Stimulated activated naive B cell treated with anti-CD40 and anti-IgM and Interleukin-4, amounts not matched to agents 10 μg/mL and 1 μg/mL and 100 μg/mL, for 72 hours (primary cell): Measurements from ENCODE around the gene DMTF1.
"Not testable (repeated sequence)": the region's sequence is repeated elsewhere in the genome, so short reads cannot be mapped to it uniquely, and the experiment has no call there.

Source experiments
- ATAC-seq, 2 donors: fragments of 150-1000 bp; cut with Tn5 transposase; replicated peaks; 2 replicates each; pipeline ENCODE4 v1.10.0; 2021; ENCODE audit warnings: moderate library complexity in 1 of 2
- DNase-seq: peaks from one replicate; pipeline ENCODE4 v3.0.0; 2021
- H3K27ac Mint-ChIP-seq: one replicate; pipeline ENCODE4 v1.8.0; 2022; ENCODE audit warnings: mild to moderate bottlenecking, mixed read lengths
- H3K27me3 Mint-ChIP-seq, 2 donors: one replicate each; pipeline ENCODE4 v1.8.0; 2022; ENCODE audit warnings: mixed read lengths in 2 of 2
- H3K36me3 Mint-ChIP-seq, 2 donors: one replicate each; pipeline ENCODE4 v1.8.0; 2022; ENCODE audit warnings: mixed read lengths in 2 of 2, mild to moderate bottlenecking in 1 of 2
- H3K4me1 Mint-ChIP-seq, 2 donors: one replicate each; pipeline ENCODE4 v1.8.0; 2022; ENCODE audit warnings: mixed read lengths in 2 of 2, mild to moderate bottlenecking in 1 of 2
- H3K4me3 Mint-ChIP-seq, 2 donors: one replicate each; pipeline ENCODE4 v1.8.0; 2022; ENCODE audit warnings: mild to moderate bottlenecking in 2 of 2, mixed read lengths in 2 of 2, moderate library complexity in 1 of 2
- H3K9me3 Mint-ChIP-seq, 2 donors: one replicate each; pipeline ENCODE4 v1.8.0; 2022; ENCODE audit warnings: mixed read lengths in 2 of 2, mild to moderate bottlenecking in 1 of 2

The DMTF1 gene

GRCh38 chr7:87199241-87199640 is 47.0 kb downstream of the DMTF1 start:
- Mint-ChIP-seq H3K4me1 (peaks cover 36 to 66% of the 10 kb centered on the region in 2 donors), H3K9me3 (peaks cover 5 to 12% of the 10 kb centered on the region in 2 donors), H3K27ac (peak overlapping the region; percentile 78), H3K36me3 (peaks cover 50 to 64% of the 10 kb centered on the region in 2 donors), H3K27me3 (no peaks in the 10 kb centered on the region), H3K4me3 (no peak overlapping the region)
- no peak for ATAC-seq
- no peak for DNase-seq

GRCh38 chr7:87199700-87200450 is 47.6 kb downstream of the DMTF1 start:
- DNase-seq (no peak), ATAC-seq (no peak)
- Mint-ChIP-seq H3K27me3 (no peaks in the 10 kb centered on the region), H3K9me3 (peaks cover 5 to 12% of the 10 kb centered on the region in 2 donors), H3K4me1 (peaks cover 36 to 70% of the 10 kb centered on the region in 2 donors), H3K27ac (peak overlapping the region; percentile 52), H3K36me3 (peaks cover 56 to 70% of the 10 kb centered on the region in 2 donors), H3K4me3 (peak overlapping the region in 1 of 2 donors; percentile 6)

- peaks cover 32 to 67% of the 10 kb centered on the region in 2 donors for H3K4me1 Mint-ChIP-seq
- peaks cover 16 to 23% of the 10 kb centered on the region in 2 donors for H3K9me3 Mint-ChIP-seq
- no peak overlapping the region for H3K4me3 Mint-ChIP-seq
- peak overlapping the region; percentile 63 for H3K27ac Mint-ChIP-seq
- peaks cover 68 to 79% of the 10 kb centered on the region in 2 donors for H3K36me3 Mint-ChIP-seq
- no peaks in the 10 kb centered on the region for H3K27me3 Mint-ChIP-seq
- DNase-seq, result no peak
- ATAC-seq, result no peak
Measured at GRCh38 chr7:87202208-87202607, 50.0 kb downstream of the DMTF1 start.

- Mint-ChIP-seq H3K36me3 (peaks cover 70 to 81% of the 10 kb centered on the region in 2 donors), H3K4me1 (peaks cover 33 to 69% of the 10 kb centered on the region in 2 donors), H3K27ac (peak overlapping the region; percentile 73), H3K4me3 (no peak overlapping the region), H3K9me3 (peaks cover 16 to 23% of the 10 kb centered on the region in 2 donors), H3K27me3 (no peaks in the 10 kb centered on the region)
- DNase-seq (no peak), ATAC-seq (peak; percentile 32 to 50)
Measured at GRCh38 chr7:87202705-87203104, 50.5 kb downstream of the DMTF1 start.

- peaks cover 42 to 75% of the 10 kb centered on the region in 2 donors for H3K4me1 Mint-ChIP-seq
- peak overlapping the region in 1 of 2 donors; percentile 44 for H3K4me3 Mint-ChIP-seq
- peaks cover 75 to 88% of the 10 kb centered on the region in 2 donors for H3K36me3 Mint-ChIP-seq
Measured at GRCh38 chr7:87203929-87204328, 51.7 kb downstream of the DMTF1 start.

GRCh38 chr7:87204933-87205332 is 52.7 kb downstream of the DMTF1 start:
- DNase-seq (no peak), ATAC-seq (no peak)
- Mint-ChIP-seq H3K27me3 (no peaks in the 10 kb centered on the region), H3K9me3 (peaks cover 23 to 26% of the 10 kb centered on the region in 2 donors), H3K27ac (no peak overlapping the region), H3K4me3 (no peak overlapping the region), H3K36me3 (peaks cover 72 to 90% of the 10 kb centered on the region in 2 donors), H3K4me1 (peaks cover 42 to 75% of the 10 kb centered on the region in 2 donors)

More at GRCh38 chr7:87203929-87204328, 51.7 kb downstream of the DMTF1 start:
- peaks cover 18 to 22% of the 10 kb centered on the region in 2 donors for H3K9me3 Mint-ChIP-seq
- not testable (repeated sequence) for ATAC-seq, H3K27me3 Mint-ChIP-seq, DNase-seq
- H3K27ac Mint-ChIP-seq, result peak overlapping the region; percentile 85

GRCh38 chr7:87205701-87206100 is 53.4 kb downstream of the DMTF1 start:
- peaks cover 68 to 86% of the 10 kb centered on the region in 2 donors for H3K36me3 Mint-ChIP-seq
- peak overlapping the region; percentile 85 for H3K27ac Mint-ChIP-seq
- H3K27me3 Mint-ChIP-seq, ATAC-seq, DNase-seq: not testable (repeated sequence)
- H3K4me1 Mint-ChIP-seq, result peaks cover 42 to 75% of the 10 kb centered on the region in 2 donors
- peak overlapping the region in 1 of 2 donors; percentile 8 for H3K4me3 Mint-ChIP-seq
- H3K9me3 Mint-ChIP-seq, result peaks cover 23 to 26% of the 10 kb centered on the region in 2 donors

- Mint-ChIP-seq H3K4me1 (peaks cover 44 to 78% of the 10 kb centered on the region in 2 donors), H3K36me3 (peaks cover 68 to 88% of the 10 kb centered on the region in 2 donors), H3K27me3 (no peaks in the 10 kb centered on the region), H3K27ac (peak overlapping the region; percentile 85), H3K9me3 (peaks cover 23 to 26% of the 10 kb centered on the region in 2 donors), H3K4me3 (no peak overlapping the region)
- no peak for ATAC-seq
- DNase-seq, result no peak
Measured at GRCh38 chr7:87206361-87206760, 54.1 kb downstream of the DMTF1 start.

GRCh38 chr7:87209295-87209924 is 57.2 kb downstream of the DMTF1 start:
- DNase-seq, result no peak
- ATAC-seq, result no peak
- Mint-ChIP-seq H3K4me1 (peaks cover 59 to 82% of the 10 kb centered on the region in 2 donors), H3K9me3 (peaks cover 18% of the 10 kb centered on the region in 2 donors), H3K27me3 (no peaks in the 10 kb centered on the region), H3K36me3 (peaks cover 60 to 85% of the 10 kb centered on the region in 2 donors), H3K4me3 (peak overlapping the region; percentile 29 to 52), H3K27ac (peak overlapping the region; percentile 92)

- ATAC-seq (no peak), DNase-seq (no peak)
- H3K27me3 Mint-ChIP-seq, result no peaks in the 10 kb centered on the region
- H3K9me3 Mint-ChIP-seq, result peaks cover 15 to 16% of the 10 kb centered on the region in 2 donors
- peaks cover 52 to 76% of the 10 kb centered on the region in 2 donors for H3K36me3 Mint-ChIP-seq
- peak overlapping the region; percentile 20 for H3K27ac Mint-ChIP-seq
- H3K4me1 Mint-ChIP-seq, result peaks cover 59 to 81% of the 10 kb centered on the region in 2 donors
- no peak overlapping the region for H3K4me3 Mint-ChIP-seq
Measured at GRCh38 chr7:87210506-87210905, 58.3 kb downstream of the DMTF1 start.

GRCh38 chr7:87212498-87212897 is 60.2 kb downstream of the DMTF1 start:
- DNase-seq, result no peak
- H3K9me3 Mint-ChIP-seq, result peaks cover 7% of the 10 kb centered on the region in 2 donors
- peaks cover 38 to 59% of the 10 kb centered on the region in 2 donors for H3K36me3 Mint-ChIP-seq
- no peak for ATAC-seq
- H3K27me3 Mint-ChIP-seq, result no peaks in the 10 kb centered on the region
- H3K4me3 Mint-ChIP-seq, result peak overlapping the region; percentile 66 to 75
- peaks cover 62 to 81% of the 10 kb centered on the region in 2 donors for H3K4me1 Mint-ChIP-seq
- H3K27ac Mint-ChIP-seq, result peak overlapping the region; percentile 89

- ATAC-seq (no peak), DNase-seq (no peak)
- Mint-ChIP-seq H3K4me3 (peak overlapping the region; percentile 66 to 75), H3K4me1 (peaks cover 55 to 76% of the 10 kb centered on the region in 2 donors), H3K27me3 (no peaks in the 10 kb centered on the region), H3K9me3 (peaks cover 7% of the 10 kb centered on the region in 2 donors), H3K27ac (peak overlapping the region; percentile 89), H3K36me3 (peaks cover 35 to 57% of the 10 kb centered on the region in 2 donors)
Measured at GRCh38 chr7:87213252-87213651, 61.0 kb downstream of the DMTF1 start.

GRCh38 chr7:87213811-87214210 is 61.6 kb downstream of the DMTF1 start:
- H3K27me3 Mint-ChIP-seq, result no peaks in the 10 kb centered on the region
- ATAC-seq (no peak), DNase-seq (no peak)
- peaks cover 36 to 57% of the 10 kb centered on the region in 2 donors for H3K36me3 Mint-ChIP-seq
- peak overlapping the region; percentile 64 to 77 for H3K4me3 Mint-ChIP-seq
- peak overlapping the region; percentile 90 for H3K27ac Mint-ChIP-seq
- peaks cover 50 to 76% of the 10 kb centered on the region in 2 donors for H3K4me1 Mint-ChIP-seq
- H3K9me3 Mint-ChIP-seq, result peaks cover 5 to 7% of the 10 kb centered on the region in 2 donors

GRCh38 chr7:87215046-87215445 is 62.8 kb downstream of the DMTF1 start:
- no peaks in the 10 kb centered on the region for H3K9me3 Mint-ChIP-seq
- ATAC-seq, result no peak
- DNase-seq, result no peak
- no peaks in the 10 kb centered on the region for H3K27me3 Mint-ChIP-seq
- peaks cover 36 to 57% of the 10 kb centered on the region in 2 donors for H3K36me3 Mint-ChIP-seq
- H3K4me1 Mint-ChIP-seq, result peaks cover 43 to 75% of the 10 kb centered on the region in 2 donors
- peak overlapping the region; percentile 47 for H3K27ac Mint-ChIP-seq
- peak overlapping the region in 1 of 2 donors; percentile 46 for H3K4me3 Mint-ChIP-seq
